Embryonic facial prominence (tissue), 1 donor: ENCODE results near the gene BRSK1.

Source experiments
- DNase-seq: peaks from one replicate; pipeline ENCODE4 v3.0.0-alpha.2; 2016; ENCODE audit errors: extremely low spot score

The BRSK1 gene

GRCh38 chr19:55253842-55254624 lies 29.8 kb upstream of the BRSK1 start:
- DNase-seq: no peak

- no peak for DNase-seq
Observed at GRCh38 chr19:55254625-55254977, 29.2 kb upstream of the BRSK1 start.

- no peak for DNase-seq
Observed at GRCh38 chr19:55255618-55256423, 28.0 kb upstream of the BRSK1 start.

GRCh38 chr19:55256562-55257460 lies 27.0 kb upstream of the BRSK1 start:
- no peak for DNase-seq

GRCh38 chr19:55257461-55258420 lies 26.1 kb upstream of the BRSK1 start:
- DNase-seq: no peak

GRCh38 chr19:55258476-55258827 lies 25.3 kb upstream of the BRSK1 start:
- no peak for DNase-seq

- peak; percentile 99 for DNase-seq
Observed at GRCh38 chr19:55258828-55259539, 24.8 kb upstream of the BRSK1 start, which contains the start of gene PPP6R1. PPP6R1 (minus strand) TSS chr19:55259017; CDS start chr19:55247103, 11,914 bp downstream.

GRCh38 chr19:55259540-55260210 lies 24.1 kb upstream of the BRSK1 start:
- no peak for DNase-seq

GRCh38 chr19:55261671-55262126 lies 22.1 kb upstream of the BRSK1 start:
- DNase-seq: no peak

GRCh38 chr19:55262359-55262758 lies 21.4 kb upstream of the BRSK1 start:
- no peak for DNase-seq

GRCh38 chr19:55264531-55264930 lies 19.3 kb upstream of the BRSK1 start:
- no peak for DNase-seq

- DNase-seq: no peak
Observed at GRCh38 chr19:55265173-55265572, 18.6 kb upstream of the BRSK1 start.

GRCh38 chr19:55265723-55266386 lies 17.9 kb upstream of the BRSK1 start:
- DNase-seq: no peak

- no peak for DNase-seq
Observed at GRCh38 chr19:55266404-55266803, 17.4 kb upstream of the BRSK1 start.

- DNase-seq: no peak
Observed at GRCh38 chr19:55266840-55267239, 17.0 kb upstream of the BRSK1 start.

GRCh38 chr19:55269299-55269698 lies 14.5 kb upstream of the BRSK1 start:
- DNase-seq: no peak

- no peak for DNase-seq
Observed at GRCh38 chr19:55270172-55270942, 13.4 kb upstream of the BRSK1 start.

GRCh38 chr19:55272142-55272541 lies 11.7 kb upstream of the BRSK1 start:
- no peak for DNase-seq
